OCI-LY7 (cell line): ENCODE data around the gene PIM2. TPM values are rescaled to one million over a fixed set of nuclear protein-coding genes. Genes with fewer than 3 reads are reported as not detected.

Experiments used
- BruUV-seq: library from RNA; stranded (reverse); fragments of 400-500 nt; replicated peaks from 2 replicates; lab custom pipeline; 2021; lab: Mats Ljungman, UMichigan
- CTCF ChIA-PET: fragments of 300-600 bp; sonication (Branson Sonifier 250); formaldehyde crosslinking; loops from one replicate; lab custom pipeline; 2022; ENCODE audit warnings: antibody characterized with exemption; ENCODE audit not compliant: unreplicated experiment; lab: Charles Lee
- POLR2A ChIA-PET: fragments of 300-600 bp; sonication (Branson Sonifier 250); formaldehyde crosslinking; loops from one replicate; lab custom pipeline; 2022; ENCODE audit warnings: antibody characterized with exemption; lab: Charles Lee
- DNase-seq: peaks from one replicate; pipeline ENCODE4 v3.0.0-alpha.2; 2015; ENCODE audit warnings: low spot score
- H2AFZ ChIP-seq: fragments of 200-600 bp; sonication (generic), shearing (Covaris generic); 2 replicates; pipeline ENCODE4 v1.6.1; 2014; ENCODE audit warnings: mild to moderate bottlenecking, antibody characterized with exemption, low read length, moderate library complexity
- H3K27ac ChIP-seq: fragments of 200-600 bp; sonication (generic); 2 replicates; pipeline ENCODE4 v1.5.1; 2014; ENCODE audit warnings: mixed run types, low read depth, mild to moderate bottlenecking, moderate library complexity, low read length, inconsistent platforms; ENCODE audit not compliant: poor library complexity, severe bottlenecking
- H3K36me3 ChIP-seq: fragments of 200-600 bp; sonication (generic); 2 replicates; pipeline ENCODE4 v1.6.1; 2014; ENCODE audit warnings: mild to moderate bottlenecking, antibody characterized with exemption, low read length, moderate library complexity, mixed read lengths; ENCODE audit not compliant: insufficient read depth
- H3K4me1 ChIP-seq: fragments of 200-600 bp; sonication (generic); 2 replicates; pipeline ENCODE4 v1.5.1; 2014; ENCODE audit warnings: mild to moderate bottlenecking, low read length; ENCODE audit not compliant: insufficient read depth, poor library complexity, severe bottlenecking
- H3K4me2 ChIP-seq: fragments of 200-600 bp; sonication (generic); 2 replicates; pipeline ENCODE4 v1.6.1; 2014; ENCODE audit warnings: mild to moderate bottlenecking, low read length
- H3K4me3 ChIP-seq: fragments of 200-600 bp; sonication (generic); 2 replicates; pipeline ENCODE4 v1.5.1; 2014; ENCODE audit warnings: mild to moderate bottlenecking, low read depth, low read length; ENCODE audit not compliant: poor library complexity, severe bottlenecking
- H3K79me2 ChIP-seq: fragments of 200-600 bp; sonication (generic); 2 replicates; pipeline ENCODE4 v1.6.1; 2016; ENCODE audit warnings: low read depth, mild to moderate bottlenecking, low read length, moderate library complexity, mixed read lengths; ENCODE audit not compliant: insufficient read depth
- H3K9me2 ChIP-seq: fragments of 200-600 bp; sonication (generic); 2 replicates; pipeline ENCODE4 v1.6.1; 2016; ENCODE audit warnings: mild to moderate bottlenecking, low read length, mixed read lengths; ENCODE audit not compliant: insufficient read depth
- H3K9me3 ChIP-seq: fragments of 200-600 bp; sonication (generic); 2 replicates; pipeline ENCODE4 v1.6.1; 2014; ENCODE audit warnings: mild to moderate bottlenecking, mixed run types, low read length, mixed read lengths
- H4K20me1 ChIP-seq: fragments of 200-600 bp; sonication (generic); 2 replicates; pipeline ENCODE4 v1.6.1; 2014; ENCODE audit warnings: mild to moderate bottlenecking, antibody characterized with exemption, low read length, moderate library complexity, mixed read lengths; ENCODE audit not compliant: insufficient read depth
- CTCF ChIP-seq: fragments of 200-600 bp; sonication (generic); conservative IDR thresholded peaks from 2 replicates; pipeline ENCODE4 v1.5.1; 2014; ENCODE audit warnings: mild to moderate bottlenecking, antibody characterized with exemption, low read length, moderate library complexity, mixed read lengths
- EZH2phosphoT487 ChIP-seq: fragments of 200-600 bp; sonication (generic); IDR thresholded peaks from 2 replicates; pipeline ENCODE4 v1.6.1; 2018; ENCODE audit warnings: low read depth, borderline replicate concordance, mild to moderate bottlenecking, mixed run types, antibody characterized with exemption, low read length, moderate library complexity, mixed read lengths
- intact Hi-C: fragments of 100-400 bp; cut with micrococcal nuclease; formaldehyde crosslinking; loops from one replicate; pipeline ENCODE4 v1.10.0; 2022; ENCODE audit not compliant: unreplicated experiment
- total RNA-seq, 2 experiments: library from RNA; depleted of rRNA in 1 of 2; stranded (reverse); fragments of >200 nt in 1 of 2; shearing (Covaris generic) in 1 of 2; gene quantifications; 2 replicates each; pipeline ENCODE4 v1.2.3, GENCODE V29; 2014 to 2022

PIM2 gene
- total RNA-seq, 2 experiments from 2014 or later: 60.3 to 148 TPM

GRCh38 chrX:48910926-48911411 is 7.9 kb downstream of the PIM2 start:
- TF ChIP-seq CTCF: no peak
- TF ChIP-seq EZH2phosphoT487: no peak
- POLR2A ChIA-PET: interaction anchor here (0.7 to 1.1 kb wide), 2 partner anchors 26 to 170 kb away, joined by 3 to 4 read pairs; no protein-coding TSS in a partner anchor

GRCh38 chrX:48909703-48910294 is 9.0 kb downstream of the PIM2 start:
- no peak for DNase-seq
- no TSS peak for BruUV-seq

More at GRCh38 chrX:48910926-48911411, 7.9 kb downstream of the PIM2 start:
- Histone ChIP-seq H3K36me3 (peaks cover 49% of the 10 kb centered on the region), H3K4me1 (peaks cover 37% of the 10 kb centered on the region), H3K4me3 (peak overlapping the region; percentile 96), H3K9me2 (no peaks in the 10 kb centered on the region), H3K4me2 (peak overlapping the region; percentile 93), H3K27ac (peak overlapping the region; percentile 70), H3K9me3 (no peaks in the 10 kb centered on the region), H3K79me2 (peaks cover 29% of the 10 kb centered on the region), H2AFZ (peak overlapping the region; percentile 33; the same call in 1 of the 2 replicates), H4K20me1 (peaks cover 15% of the 10 kb centered on the region)
- intact Hi-C loops: no loop called here
- no TSS peak for BruUV-seq
- DNase-seq: peak; percentile 60
- CTCF ChIA-PET: interaction anchor here (0.5 kb wide), 1 partner anchor 94 kb away, joined by 3 read pairs; no protein-coding TSS in a partner anchor

More at GRCh38 chrX:48909703-48910294, 9.0 kb downstream of the PIM2 start:
- Histone ChIP-seq H3K9me2 (no peaks in the 10 kb centered on the region), H3K4me3 (peak overlapping the region; percentile 96), H3K36me3 (peaks cover 38% of the 10 kb centered on the region), H2AFZ (no peak overlapping the region), H4K20me1 (peaks cover 3% of the 10 kb centered on the region; the same call in 1 of the 2 replicates), H3K9me3 (no peaks in the 10 kb centered on the region), H3K4me2 (peak overlapping the region; percentile 93), H3K4me1 (peaks cover 27% of the 10 kb centered on the region), H3K27ac (no peak overlapping the region), H3K79me2 (peaks cover 18% of the 10 kb centered on the region; the same call in 1 of the 2 replicates)
- TF ChIP-seq CTCF (no peak), EZH2phosphoT487 (no peak)
- CTCF ChIA-PET: no interaction called here
- POLR2A ChIA-PET: no interaction called here
- intact Hi-C loops: no loop called here
